HepG2 (cell line): Measurements from ENCODE around the gene NEURL4. TPM values are rescaled to one million over a fixed set of nuclear protein-coding genes. Genes with fewer than 3 reads are reported as not detected.

Source experiments
- ATRX ChIP-seq: sonication (generic); formaldehyde crosslinking; IDR thresholded peaks from 2 replicates; pipeline ENCODE4 v1.4.0; 2020; ENCODE audit warnings: missing genetic modification reagents, borderline replicate concordance
- BRF2 ChIP-seq: sonication (generic); formaldehyde crosslinking; IDR thresholded peaks from 2 replicates; pipeline ENCODE4 v1.8.1; 2022; ENCODE audit warnings: mild to moderate bottlenecking, missing genetic modification reagents
- DMAP1 ChIP-seq: IDR thresholded peaks from 2 replicates; pipeline ENCODE4 v1.6.1; 2016
- DNMT3B ChIP-seq: conservative IDR thresholded peaks from 2 replicates; pipeline ENCODE4 v1.6.1; 2016; ENCODE audit warnings: missing biosample characterization, control low read depth
- ERF ChIP-seq: IDR thresholded peaks from 2 replicates; pipeline ENCODE4 v1.6.1; 2018; ENCODE audit warnings: missing biosample characterization, missing genetic modification reagents
- JDP2 ChIP-seq: sonication (generic); formaldehyde crosslinking; IDR thresholded peaks from 2 replicates; pipeline ENCODE4 v1.8.1; 2022; ENCODE audit warnings: missing genetic modification reagents, borderline replicate concordance
- MEIS1 ChIP-seq: sonication (generic); formaldehyde crosslinking; IDR thresholded peaks from 2 replicates; pipeline ENCODE4 v1.9.0; 2021; ENCODE audit warnings: mild to moderate bottlenecking, missing genetic modification reagents, moderate library complexity, borderline replicate concordance
- MXI1 ChIP-seq: IDR thresholded peaks from 3 replicates; pipeline ENCODE4 v1.6.1; 2012; ENCODE audit warnings: low read depth, low read length, inconsistent platforms, borderline replicate concordance
- NR3C1 ChIP-seq: sonication (generic); formaldehyde crosslinking; IDR thresholded peaks from 2 replicates; pipeline ENCODE4 v1.4.0; 2020; ENCODE audit warnings: missing genetic modification reagents
- PHF5A ChIP-seq: IDR thresholded peaks from one replicate; pipeline ENCODE4 v1.6.1; 2018; ENCODE audit warnings: low read depth, missing genetic modification reagents; ENCODE audit not compliant: unreplicated experiment
- POLR2AphosphoS5 ChIP-seq: IDR thresholded peaks from 2 replicates; pipeline ENCODE4 v1.6.1; 2012; ENCODE audit warnings: low read depth, low read length
- SYNCRIP ChIP-seq: fragments of 200-400 bp; formaldehyde crosslinking; IDR thresholded peaks from 2 replicates; pipeline ENCODE4 v1.6.1; 2018; ENCODE audit warnings: mild to moderate bottlenecking, low read depth, low read length; ENCODE audit not compliant: insufficient read depth
- TAF1 ChIP-seq: sonication (generic); formaldehyde crosslinking; IDR thresholded peaks from 2 replicates; pipeline ENCODE4 v1.4.0; 2020; ENCODE audit warnings: missing genetic modification reagents
- TRAFD1 ChIP-seq: sonication (generic); formaldehyde crosslinking; IDR thresholded peaks from 2 replicates; pipeline ENCODE4 v1.5.1; 2020; ENCODE audit warnings: missing genetic modification reagents, mild to moderate bottlenecking, borderline replicate concordance
- ZNF124 ChIP-seq: sonication (generic); formaldehyde crosslinking; IDR thresholded peaks from 2 replicates; pipeline ENCODE4 v1.4.0; 2020; ENCODE audit warnings: missing genetic modification reagents
- ZNF18 ChIP-seq: sonication (generic); formaldehyde crosslinking; IDR thresholded peaks from 2 replicates; pipeline ENCODE4 v1.8.0; 2022; ENCODE audit warnings: mild to moderate bottlenecking, missing genetic modification reagents; ENCODE audit not compliant: insufficient replicate concordance
- ZNF382 ChIP-seq: sonication (generic); formaldehyde crosslinking; IDR thresholded peaks from 2 replicates; pipeline ENCODE4 v1.5.0; 2020; ENCODE audit warnings: missing genetic modification reagents, mild to moderate bottlenecking, borderline replicate concordance
- ZNF44 ChIP-seq: sonication (generic); formaldehyde crosslinking; IDR thresholded peaks from 2 replicates; pipeline ENCODE4 v1.5.1; 2020; ENCODE audit warnings: mild to moderate bottlenecking, missing genetic modification reagents
- ZNF484 ChIP-seq: sonication (generic); formaldehyde crosslinking; IDR thresholded peaks from 2 replicates; pipeline ENCODE4 v1.5.1; 2020; ENCODE audit warnings: mild to moderate bottlenecking, low read depth, missing genetic modification reagents, borderline replicate concordance
- ZNF788 ChIP-seq: sonication (generic); formaldehyde crosslinking; IDR thresholded peaks from 2 replicates; pipeline ENCODE4 v1.5.0; 2020; ENCODE audit warnings: mild to moderate bottlenecking, missing genetic modification reagents, borderline replicate concordance
- polyA plus RNA-seq, 8 experiments: library from polyadenylated mRNA; depleted of rRNA in 3 of 8; stranded (reverse) in 7 of 8; unstranded in 1 of 8; fragments of >200 nt; fragmentation: Illumina TruSeq in 4 of 8; extraction: Trizol in 4 of 8; gene quantifications; 2 replicates each; pipeline versions ENCODE4 v1.2.1 to v1.2.3, GENCODE V29; 2011 to 2016; ENCODE audit warnings: low read depth in 4 of 8, missing spikeins in 1 of 8, mixed read lengths in 1 of 8; ENCODE audit not compliant: insufficient read depth in 1 of 8
- total RNA-seq, 5 experiments: library from RNA; depleted of rRNA; stranded (reverse); fragments of >200 nt; fragmentation: Illumina TruSeq; extraction: Trizol; gene quantifications; 2 replicates each; pipeline ENCODE4 v1.2.3, GENCODE V29; 2016; ENCODE audit warnings: low read depth in 1 of 5
- TF ChIP-seq, protein P1 (sequence below): IDR thresholded peaks from 2 replicates; pipeline ENCODE4 v1.6.1; 2016; ENCODE audit warnings: missing biosample characterization, missing genetic modification reagents, low read depth
- TF ChIP-seq, protein P2 (sequence below): sonication (generic); formaldehyde crosslinking; IDR thresholded peaks from 2 replicates; pipeline ENCODE4 v1.5.0; 2020; ENCODE audit warnings: mild to moderate bottlenecking, low read depth, missing genetic modification reagents, borderline replicate concordance

Gene NEURL4
- total and polyA plus RNA-seq, 2 of the 13 experiments (the other 11 are each of a cell fraction or from before 2014, with no cell fraction given): 14.8 to 15.7 TPM

- TF ChIP-seq DNMT3B (CRISPR knock-in tag) (no peak), ZNF382 (CRISPR knock-in tag) (no peak), NR3C1 (CRISPR knock-in tag) (no peak), SYNCRIP (no peak), ZNF18 (no peak), BRF2 (CRISPR knock-in tag) (no peak), TRAFD1 (CRISPR knock-in tag) (no peak), POLR2AphosphoS5 (peak; percentile 41; the same call in 1 of the 2 replicates), DMAP1 (CRISPR knock-in tag) (0 out of 2 replicates have a peak, but pooled peaks have one; percentile 13), ZNF44 (CRISPR knock-in tag) (no peak), MXI1 (peak; percentile 98), ATRX (no peak), JDP2 (CRISPR knock-in tag) (no peak), ZNF788 (no peak), ZNF124 (CRISPR knock-in tag) (no peak), ERF (no peak), PHF5A (CRISPR knock-in tag) (no peak), TAF1 (CRISPR knock-in tag) (peak; percentile 15; the same call in 1 of the 2 replicates), ZNF484 (CRISPR knock-in tag) (0 out of 2 replicates have a peak, but pooled peaks have one; percentile 67), MEIS1 (CRISPR knock-in tag) (no peak)
- TF ChIP-seq, protein P1, sequence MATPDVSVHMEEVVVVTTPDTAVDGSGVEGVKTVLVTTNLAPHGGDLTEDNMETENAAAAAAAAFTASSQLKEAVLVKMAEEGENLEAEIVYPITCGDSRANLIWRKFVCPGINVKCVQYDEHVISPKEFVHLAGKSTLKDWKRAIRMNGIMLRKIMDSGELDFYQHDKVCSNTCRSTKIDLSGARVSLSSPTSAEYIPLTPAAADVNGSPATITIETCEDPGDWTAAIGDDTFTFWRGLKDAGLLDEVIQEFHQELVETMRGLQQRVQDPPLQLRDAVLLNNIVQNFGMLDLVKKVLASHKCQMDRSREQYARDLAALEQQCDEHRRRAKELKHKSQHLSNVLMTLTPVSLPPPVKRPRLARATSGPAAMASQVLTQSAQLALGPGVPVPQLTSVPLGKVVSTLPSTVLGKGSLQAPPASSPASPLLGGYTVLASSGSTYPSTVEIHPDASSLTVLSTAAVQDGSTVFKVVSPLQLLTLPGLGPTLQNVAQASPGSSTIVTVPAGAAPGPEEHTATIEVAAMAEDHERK (CRISPR knock-in tag): no peak
- TF ChIP-seq, protein P2, sequence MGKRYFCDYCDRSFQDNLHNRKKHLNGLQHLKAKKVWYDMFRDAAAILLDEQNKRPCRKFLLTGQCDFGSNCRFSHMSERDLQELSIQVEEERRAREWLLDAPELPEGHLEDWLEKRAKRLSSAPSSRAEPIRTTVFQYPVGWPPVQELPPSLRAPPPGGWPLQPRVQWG (CRISPR knock-in tag): no peak
Observed at GRCh38 chr17:7281074-7281952, 47.8 kb downstream of the NEURL4 start, which contains the start of gene SLC2A4 (continued).
